Fibroblast of lung (primary cell): ENCODE results near the gene GPAT2.
"Not testable (repeated sequence)": the region's sequence is repeated elsewhere in the genome, so short reads cannot be mapped to it uniquely, and the experiment has no call there.

Source experiments
- EZH2 ChIP-seq: IDR thresholded peaks from 2 replicates; pipeline ENCODE4 v1.5.1; 2012; ENCODE audit warnings: low read length, control low read depth, mild to moderate bottlenecking; ENCODE audit errors: missing control alignments
- TF ChIP-seq, protein P1 (sequence below), 2 donors: IDR thresholded peaks in 1 of 2; conservative IDR thresholded peaks in 1 of 2; 1 replicate in 1 of 2; 2 replicates in 1 of 2; pipeline ENCODE4 v1.5.1; 2011 to 2012; ENCODE audit warnings: low read length in 2 of 2, control low read depth in 1 of 2, inconsistent platforms in 1 of 2, low read depth in 1 of 2, mild to moderate bottlenecking in 1 of 2

DNA sequence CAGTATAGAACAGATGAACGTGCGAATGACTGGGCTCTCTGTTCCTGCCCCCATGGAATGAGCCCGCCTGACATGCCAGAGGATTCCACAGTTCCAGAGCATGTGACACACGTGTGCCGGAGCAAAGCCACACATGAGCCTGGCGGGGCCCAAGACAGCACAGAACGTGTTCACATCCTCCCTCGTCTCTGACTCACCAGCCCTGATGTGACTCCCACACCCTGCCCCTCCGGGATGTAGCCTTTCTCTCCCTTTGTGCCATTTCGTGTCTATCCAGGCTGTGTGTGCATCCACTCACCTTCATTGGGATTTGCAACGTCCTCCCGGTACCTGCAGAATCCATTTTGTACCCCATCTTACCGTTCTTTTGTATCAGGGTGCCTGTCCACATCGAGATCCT lies 838 bp upstream of the GPAT2 start:
- TF ChIP-seq, protein P1, sequence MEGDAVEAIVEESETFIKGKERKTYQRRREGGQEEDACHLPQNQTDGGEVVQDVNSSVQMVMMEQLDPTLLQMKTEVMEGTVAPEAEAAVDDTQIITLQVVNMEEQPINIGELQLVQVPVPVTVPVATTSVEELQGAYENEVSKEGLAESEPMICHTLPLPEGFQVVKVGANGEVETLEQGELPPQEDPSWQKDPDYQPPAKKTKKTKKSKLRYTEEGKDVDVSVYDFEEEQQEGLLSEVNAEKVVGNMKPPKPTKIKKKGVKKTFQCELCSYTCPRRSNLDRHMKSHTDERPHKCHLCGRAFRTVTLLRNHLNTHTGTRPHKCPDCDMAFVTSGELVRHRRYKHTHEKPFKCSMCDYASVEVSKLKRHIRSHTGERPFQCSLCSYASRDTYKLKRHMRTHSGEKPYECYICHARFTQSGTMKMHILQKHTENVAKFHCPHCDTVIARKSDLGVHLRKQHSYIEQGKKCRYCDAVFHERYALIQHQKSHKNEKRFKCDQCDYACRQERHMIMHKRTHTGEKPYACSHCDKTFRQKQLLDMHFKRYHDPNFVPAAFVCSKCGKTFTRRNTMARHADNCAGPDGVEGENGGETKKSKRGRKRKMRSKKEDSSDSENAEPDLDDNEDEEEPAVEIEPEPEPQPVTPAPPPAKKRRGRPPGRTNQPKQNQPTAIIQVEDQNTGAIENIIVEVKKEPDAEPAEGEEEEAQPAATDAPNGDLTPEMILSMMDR (conservative IDR thresholded peaks at IDR 0.05 in 1 of 2, IDR thresholded peaks at IDR 0.05 in 1 of 2; ENCODE audit: low read depth in 1 of 2, low read length in 2 of 2) = not testable (repeated sequence)
- TF ChIP-seq EZH2 = not testable (repeated sequence)
